Motor neuron (in vitro differentiated cells): ENCODE results near the gene KCNMB3. TPM values are rescaled to one million over a fixed set of nuclear protein-coding genes. Genes with fewer than 3 reads are reported as not detected.
"Not testable (repeated sequence)": the region's sequence is repeated elsewhere in the genome, so short reads cannot be mapped to it uniquely, and the experiment has no call there.

Experiments used
- ATAC-seq, 8 experiments: fragments of 200-7000 bp; cut with Tn5 transposase; replicated peaks in 6 of 8; 2 replicates each; pipeline ENCODE4 v1.8.0; 2021; ENCODE audit warnings: mild to moderate bottlenecking in 8 of 8, moderate library complexity in 8 of 8
- H3K27ac ChIP-seq, 2 donors: fragments of 250-450 bp; sonication (Bioruptor Pico); 2 replicates each; pipeline ENCODE4 v1.9.0; 2021; ENCODE audit warnings: antibody characterized with exemption in 2 of 2, mild to moderate bottlenecking in 2 of 2, moderate library complexity in 1 of 2
- H3K4me1 ChIP-seq, 2 donors: fragments of 250-450 bp; sonication (Bioruptor Pico); replicated peaks in 1 of 2; 2 replicates each; pipeline ENCODE4 v1.6.1; 2021; ENCODE audit warnings: antibody characterized with exemption in 2 of 2, mild to moderate bottlenecking in 2 of 2, moderate library complexity in 1 of 2
- H3K4me3 ChIP-seq, 5 donors: fragments of 250-450 bp; sonication (Bioruptor Pico); 2 replicates each; pipeline ENCODE4 v1.9.0; 2021; ENCODE audit warnings: antibody characterized with exemption in 5 of 5, mild to moderate bottlenecking in 5 of 5, moderate library complexity in 4 of 5
- WGBS, 10 experiments: fragments of 450-650 bp; shearing (Covaris generic); methylation state at CpG; one replicate each; pipeline ENCODE4 v1.0.0; 2022; 5-methylcytosine and 5-hydroxymethylcytosine counted together
- in situ Hi-C, 9 experiments: fragments of 400-800 bp; cut with MboI; loops; one replicate each; pipeline ENCODE4 v1.15.0; 2021; ENCODE audit warnings: low sequenced_read_pairs in 9 of 9, low pct_unique_long_range_greater_than_20kb in 2 of 9; ENCODE audit not compliant: unreplicated experiment in 9 of 9
- total RNA-seq, 8 experiments: library from RNA; unstranded; fragments of 300-600 nt; gene quantifications; 2 replicates each; pipeline versions ENCODE4 v1.2.3 to v1.2.4, GENCODE V29; 2022

Gene KCNMB3
- total RNA-seq, 8 experiments from 2014 or later: 1.4 to 3.4 (median 2.3) TPM

DNA sequence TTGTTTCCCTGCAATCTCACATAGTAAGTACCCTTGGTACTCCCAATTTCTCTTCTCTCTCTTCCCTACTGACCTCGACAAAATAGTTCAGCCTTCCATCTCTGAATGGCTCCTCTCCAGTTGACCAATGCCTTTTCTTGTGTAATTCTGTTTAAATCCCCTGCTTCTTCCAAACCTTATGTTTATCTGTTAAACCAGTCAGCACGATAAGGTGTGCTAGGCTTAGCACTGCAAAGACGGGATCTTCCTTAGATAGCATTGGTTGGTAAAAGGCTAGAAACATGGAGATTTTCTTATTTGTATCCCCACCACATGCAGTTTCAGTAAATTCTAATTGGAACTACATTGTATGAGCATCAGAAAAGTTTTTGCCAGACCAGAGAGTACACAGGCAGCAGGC lies 25.8 kb upstream of the KCNMB3 start:
- in situ Hi-C loops: no loop called here
- no peak for ATAC-seq
- WGBS, 10 experiments: 22 to 100% (median 86%) methylated on average over 1 to 3 of the region's 3 CpGs

DNA sequence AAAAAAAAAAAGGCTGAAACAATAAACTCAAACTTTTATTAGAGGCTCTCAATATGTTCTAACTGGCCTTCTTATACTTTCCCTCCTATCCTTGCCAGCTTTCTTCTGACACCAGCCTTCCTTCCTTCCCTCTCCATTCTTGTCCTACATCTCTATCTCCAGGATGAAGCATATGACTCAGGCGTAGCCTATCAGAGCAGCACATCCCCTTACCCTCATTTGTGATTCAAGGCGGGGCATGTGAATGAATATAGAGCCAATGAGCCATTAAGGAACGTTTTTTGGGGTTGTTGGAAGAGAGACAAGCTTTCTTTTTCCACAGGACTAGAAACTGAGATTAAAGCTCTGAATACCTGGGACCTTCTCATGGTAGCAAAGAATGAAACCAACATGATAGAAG lies 25.1 kb upstream of the KCNMB3 start:
- in situ Hi-C loops: no loop called here
- no peak for ATAC-seq
- Histone ChIP-seq H3K27ac (no peak overlapping the region), H3K4me3 (no peak overlapping the region), H3K4me1 (peaks cover 4 to 7% of the 10 kb centered on the region in 2 donors)
- WGBS, 10 experiments: 40 to 77% (median 65%) methylated on average over 2 to 3 of the region's 3 CpGs; no CpG with 5 or more reads in 3 of the 10 experiments

More for the DNA sequence above, 25.8 kb upstream of the KCNMB3 start:
- Histone ChIP-seq H3K27ac (no peak overlapping the region), H3K4me1 (peaks cover 4 to 7% of the 10 kb centered on the region in 2 donors), H3K4me3 (no peak overlapping the region)

DNA sequence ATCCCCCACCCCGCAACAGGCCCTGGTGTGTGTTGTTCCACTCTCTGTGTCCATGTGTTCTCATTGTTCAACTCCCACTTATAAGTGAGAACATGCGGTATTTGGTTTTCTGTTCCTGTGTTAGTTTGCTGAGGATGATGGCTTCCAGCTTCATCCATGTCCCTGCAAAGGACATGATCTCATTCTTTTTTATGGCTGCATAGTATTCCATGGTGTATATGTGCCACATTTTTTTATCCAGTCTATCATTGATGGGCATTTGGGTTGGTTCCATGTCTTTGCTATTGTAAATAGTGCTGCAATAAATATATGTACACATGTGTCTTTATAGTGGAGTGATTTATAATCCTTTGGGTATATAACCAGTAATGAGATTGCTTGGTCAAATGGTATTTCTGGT lies 23.5 kb upstream of the KCNMB3 start:
- H3K27ac ChIP-seq, H3K4me1 ChIP-seq, ATAC-seq, H3K4me3 ChIP-seq, in situ Hi-C loops: not testable (repeated sequence)
- 100% methylated on average over 1 of the region's 2 CpGs; no CpG with 5 or more reads in 9 of the 10 experiments for WGBS, 10 experiments

DNA sequence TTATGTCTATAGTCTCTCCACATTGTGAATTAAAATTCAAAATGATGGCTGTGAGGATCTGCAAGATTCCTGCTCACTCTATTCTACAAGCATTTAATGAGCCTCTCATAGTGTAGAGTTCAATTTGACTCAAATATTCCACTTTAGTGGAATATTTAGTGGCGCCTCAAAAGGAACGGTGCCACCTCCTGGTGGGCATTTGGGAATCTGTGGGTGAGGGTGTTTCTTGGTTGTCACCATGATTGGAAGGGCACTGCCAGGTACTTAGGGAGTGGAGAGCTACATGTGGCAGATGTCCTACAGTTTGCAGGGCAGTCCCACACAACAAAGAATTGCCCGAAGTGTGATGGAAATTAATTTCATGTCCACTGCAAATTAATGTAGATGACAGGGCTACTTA lies 21.5 kb upstream of the KCNMB3 start:
- in situ Hi-C loops: no loop called here
- WGBS, 10 experiments: 33 to 100% (median 100%) methylated on average over 1 to 3 of the region's 3 CpGs; no CpG with 5 or more reads in 3 of the 10 experiments

DNA sequence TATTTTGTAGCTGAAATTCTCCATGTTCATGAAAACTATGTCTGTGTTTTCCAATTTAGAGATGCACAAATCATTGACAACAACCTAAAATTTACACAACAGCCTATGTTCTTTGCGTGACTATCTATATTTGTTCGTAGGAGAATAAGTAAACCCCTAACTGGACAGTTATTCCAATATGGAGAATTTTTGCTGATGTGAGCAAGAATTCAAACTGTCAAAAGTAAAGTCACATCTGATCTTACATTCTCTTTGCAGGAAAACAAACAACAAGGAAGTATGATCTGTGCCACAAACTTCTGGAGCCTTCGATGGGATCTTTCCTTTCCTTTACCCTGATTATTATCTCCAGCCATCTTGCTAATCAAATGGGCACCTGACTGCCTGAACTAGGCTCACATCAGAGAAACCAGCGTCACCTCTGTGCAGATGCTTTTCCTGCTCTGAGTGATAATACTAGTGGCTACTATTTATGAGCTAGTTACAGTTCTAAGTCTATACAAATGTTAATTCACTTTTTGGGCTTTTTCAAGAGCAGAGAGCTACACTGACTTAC lies 18.3 kb upstream of the KCNMB3 start:
- Histone ChIP-seq H3K4me3 (no peak overlapping the region), H3K4me1 (no peaks in the 10 kb centered on the region), H3K27ac (no peak overlapping the region)
- 51 to 100% (median 81%) methylated on average over 1 to 4 of the region's 4 CpGs for WGBS, 10 experiments
- in situ Hi-C loops: no loop called here
- ATAC-seq: no peak

More for the DNA sequence above, 21.5 kb upstream of the KCNMB3 start:
- no peak overlapping the region for H3K27ac ChIP-seq
- H3K4me3 ChIP-seq: no peak overlapping the region
- ATAC-seq: peak in 1 of 8 experiments; percentile 16
- H3K4me1 ChIP-seq: no peaks in the 10 kb centered on the region

DNA sequence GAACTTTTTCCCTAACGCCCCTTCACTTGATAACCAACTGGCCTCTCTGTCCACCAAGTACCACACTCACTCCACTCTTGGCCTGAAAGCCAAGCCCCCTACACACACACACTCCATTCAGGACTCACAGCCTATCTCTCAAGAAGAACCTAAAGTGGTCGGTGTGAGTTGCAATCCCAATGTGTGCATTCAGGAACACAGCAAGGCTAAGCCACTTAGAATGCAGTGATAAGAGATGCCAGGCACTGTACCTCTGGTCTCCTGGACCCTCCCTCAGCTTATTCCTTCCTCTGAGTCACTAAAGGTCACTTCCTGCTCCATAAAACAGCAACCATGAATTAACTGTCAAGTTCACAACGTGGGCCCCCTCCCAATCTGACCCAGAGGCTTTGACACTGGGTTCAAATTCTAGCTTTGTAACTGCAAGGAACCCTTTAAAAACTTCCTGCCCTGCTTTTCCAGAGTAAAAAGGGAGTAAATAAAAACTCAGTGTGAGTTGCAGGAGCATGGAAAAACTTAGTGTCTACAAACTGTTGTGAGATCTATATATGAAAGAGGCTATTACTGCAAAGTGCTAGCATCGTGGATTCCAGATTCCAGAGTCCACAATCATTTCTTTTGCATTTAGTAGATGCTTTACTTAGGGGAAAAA lies 17.6 kb upstream of the KCNMB3 start:
- H3K4me3 ChIP-seq: no peak overlapping the region
- H3K27ac ChIP-seq: no peak overlapping the region
- ATAC-seq: no peak
- in situ Hi-C loops: no loop called here
- no peaks in the 10 kb centered on the region for H3K4me1 ChIP-seq
- 0 to 94% (median 62%) methylated on average over 1 to 4 of the region's 4 CpGs; no CpG with 5 or more reads in 1 of the 10 experiments for WGBS, 10 experiments

DNA sequence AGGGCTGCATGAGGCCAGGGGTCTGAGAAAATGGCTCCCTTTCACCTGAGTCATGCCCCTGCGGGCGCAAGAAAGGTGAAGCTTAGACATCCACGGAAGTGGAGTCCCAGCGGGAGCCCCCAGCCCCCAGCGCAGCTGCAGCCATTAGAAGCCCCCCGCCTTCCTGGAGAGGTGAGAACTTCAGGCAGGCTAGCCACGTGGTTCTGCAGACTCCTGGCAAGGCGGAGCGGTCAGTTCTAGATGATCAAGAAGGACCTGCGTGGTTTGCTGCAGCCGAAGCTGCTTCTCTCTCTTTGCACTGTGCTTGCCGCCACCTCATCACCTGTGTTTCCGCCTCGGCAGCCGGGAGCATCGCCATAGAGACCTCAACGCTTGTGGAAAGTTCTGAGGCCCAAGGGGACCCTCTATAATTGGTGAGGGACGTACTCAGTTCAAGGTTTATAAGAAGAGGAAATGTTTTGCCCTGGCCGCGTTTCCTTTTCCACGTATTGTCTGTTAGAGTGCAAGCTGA lies 15.8 kb upstream of the KCNMB3 start:
- no peak for ATAC-seq
- in situ Hi-C loops: no loop called here
- Histone ChIP-seq H3K27ac (no peak overlapping the region), H3K4me3 (no peak overlapping the region), H3K4me1 (no peaks in the 10 kb centered on the region)
- WGBS, 10 experiments: 30 to 100% (median 91%) methylated on average over 1 to 13 of the region's 21 CpGs; no CpG with 5 or more reads in 1 of the 10 experiments

DNA sequence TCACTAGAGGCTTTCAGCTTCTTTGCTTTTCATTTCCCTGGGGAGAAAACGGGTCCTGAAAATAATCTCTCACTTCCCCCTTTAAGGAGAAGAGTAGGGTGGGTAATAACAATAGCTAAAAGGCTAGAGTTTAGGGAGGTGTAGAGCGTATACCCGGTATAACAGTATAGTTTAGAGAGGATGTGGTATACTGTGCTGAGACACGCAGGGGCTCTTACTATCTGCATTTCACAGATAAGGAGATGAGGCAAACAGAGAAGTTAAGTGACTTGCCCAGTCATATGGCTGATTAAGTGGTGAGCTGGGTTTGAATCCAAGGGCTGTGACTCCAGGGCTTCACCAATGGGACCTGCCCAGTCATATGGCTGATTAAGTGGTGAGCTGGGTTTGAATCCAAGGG lies 15.0 kb upstream of the KCNMB3 start:
- ATAC-seq: no peak

DNA sequence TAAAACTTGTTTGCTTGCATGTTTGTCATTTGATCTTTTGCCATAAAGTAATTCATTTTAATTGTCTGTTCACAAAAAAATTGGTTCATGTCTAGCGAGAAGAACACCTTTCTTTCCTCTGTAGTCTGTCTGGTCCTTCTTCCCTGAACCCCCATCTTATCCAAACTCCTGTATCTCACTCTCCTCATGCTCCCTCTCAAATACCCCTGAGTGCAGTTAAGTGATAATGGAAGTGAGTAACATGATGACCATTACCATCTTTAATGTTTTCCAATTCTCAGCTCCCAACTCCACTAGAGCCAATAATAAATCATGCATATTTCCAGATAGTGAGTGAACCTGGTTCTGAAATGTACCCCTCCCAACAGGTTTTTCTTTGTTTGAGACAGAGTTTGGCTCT lies 14.2 kb upstream of the KCNMB3 start:
- no peak for ATAC-seq
- H3K4me3 ChIP-seq: no peak overlapping the region
- 29 to 100% (median 75%) methylated on average over 1 of the region's 1 CpG; no CpG with 5 or more reads in 3 of the 10 experiments for WGBS, 10 experiments
- H3K27ac ChIP-seq: no peak overlapping the region
- in situ Hi-C loops: no loop called here
- no peaks in the 10 kb centered on the region for H3K4me1 ChIP-seq

More for the DNA sequence above, 15.0 kb upstream of the KCNMB3 start:
- Histone ChIP-seq H3K27ac (no peak overlapping the region), H3K4me3 (no peak overlapping the region), H3K4me1 (no peaks in the 10 kb centered on the region)
- in situ Hi-C loops: no loop called here
- WGBS, 10 experiments: 20 to 100% (median 60%) methylated on average over 1 to 4 of the region's 4 CpGs; no CpG with 5 or more reads in 3 of the 10 experiments

DNA sequence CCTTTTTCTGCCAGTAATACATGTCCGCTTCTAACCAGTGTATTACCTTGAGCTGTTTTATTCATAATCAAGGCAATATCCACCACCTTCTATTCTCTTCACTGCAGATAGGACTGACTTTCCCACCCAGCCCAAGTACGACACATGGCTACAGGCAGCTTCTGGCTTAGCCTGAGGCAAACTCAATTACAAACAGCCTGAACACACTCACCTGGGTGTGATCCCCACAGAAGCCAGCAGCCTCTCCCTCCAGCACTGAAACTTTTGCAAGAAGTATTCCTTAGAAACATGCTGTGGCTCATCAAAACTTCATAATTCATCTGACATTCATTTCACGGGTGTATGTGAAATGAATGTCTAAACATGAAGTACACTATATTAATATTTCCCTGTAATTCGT lies 13.5 kb upstream of the KCNMB3 start:
- 16 to 88% (median 63%) methylated on average over 1 to 4 of the region's 4 CpGs for WGBS, 10 experiments
- ATAC-seq: peak in 3 of 8 experiments; percentile 14 to 69 (median 61)

DNA sequence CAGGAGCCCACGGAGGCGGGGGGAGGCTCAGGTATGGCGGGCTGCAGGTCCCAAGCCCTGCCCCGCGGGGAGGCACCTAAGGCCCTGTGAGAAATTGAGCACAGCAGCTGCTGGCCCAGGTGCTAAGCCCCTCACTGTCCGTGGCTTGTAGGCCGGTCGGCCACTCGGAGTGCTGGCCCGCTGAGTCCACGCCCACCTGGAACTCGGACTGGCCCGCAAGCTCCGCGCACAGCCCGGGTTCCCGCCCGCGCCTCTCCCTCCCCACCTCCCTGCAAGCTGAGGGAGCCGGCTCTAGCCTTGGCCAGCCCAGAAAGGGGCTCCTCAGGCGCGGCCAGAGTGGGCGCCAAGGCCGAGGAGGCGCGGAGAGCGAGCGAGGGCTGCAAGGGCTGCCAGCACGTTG lies 12.2 kb upstream of the KCNMB3 start:
- no peak overlapping the region for H3K27ac ChIP-seq
- H3K4me3 ChIP-seq: no peak overlapping the region
- ATAC-seq: no peak
- H3K4me1 ChIP-seq: no peaks in the 10 kb centered on the region
- in situ Hi-C loops: no loop called here
- WGBS, 10 experiments: 100% methylated on average over 1 to 2 of the region's 29 CpGs; no CpG with 5 or more reads in 6 of the 10 experiments

More for the DNA sequence above, 13.5 kb upstream of the KCNMB3 start:
- Histone ChIP-seq H3K27ac (no peak overlapping the region), H3K4me3 (no peak overlapping the region), H3K4me1 (no peaks in the 10 kb centered on the region)
- in situ Hi-C loops: no loop called here

DNA sequence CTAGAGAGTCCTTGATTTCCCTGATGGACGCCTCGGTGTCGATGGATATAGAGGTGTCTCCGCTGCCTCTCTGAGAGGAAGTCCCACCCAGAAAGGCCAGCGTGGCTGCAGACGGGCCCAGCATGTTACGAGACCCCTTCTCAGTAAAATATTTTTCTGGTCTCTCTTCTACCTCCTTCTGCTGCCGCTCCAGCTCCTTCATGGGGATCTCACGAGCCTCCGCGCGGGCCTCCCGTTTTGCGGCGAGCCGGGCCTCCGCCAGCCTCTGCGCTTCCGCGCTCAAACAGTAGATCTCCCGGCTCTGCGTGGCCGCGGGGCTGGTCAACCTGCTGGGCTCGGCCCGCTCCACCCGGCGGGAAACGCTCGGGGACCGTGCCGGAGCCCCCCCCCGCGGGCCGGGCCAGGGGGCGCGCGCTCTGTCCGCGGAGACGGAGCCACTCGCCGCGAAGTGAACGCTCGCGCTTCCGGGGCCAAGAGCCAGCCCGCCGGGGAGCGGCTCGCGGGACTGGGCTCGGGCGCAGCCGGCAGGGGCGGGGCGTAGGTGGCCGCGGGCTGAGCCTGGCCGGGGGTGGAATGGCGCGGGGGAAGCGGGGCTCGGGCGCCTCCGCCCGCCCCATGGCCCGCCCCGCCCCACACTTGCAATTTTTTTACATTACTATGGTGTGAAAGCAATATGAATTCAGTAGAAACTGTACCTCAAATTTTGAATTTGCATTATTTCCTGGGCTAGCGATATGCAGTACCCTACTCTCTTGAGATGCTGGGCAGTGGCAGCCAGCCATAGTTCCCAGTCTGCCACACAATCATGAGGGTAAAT lies 10.2 kb upstream of the KCNMB3 start:
- 0 to 94% (median 39%) methylated on average over 1 to 16 of the region's 71 CpGs; no CpG with 5 or more reads in 3 of the 10 experiments for WGBS, 10 experiments
- peak overlapping the region in 1 of 2 donors; percentile 53 for H3K27ac ChIP-seq
- peak overlapping the region; percentile 36 to 50 (median 41) for H3K4me3 ChIP-seq
- in situ Hi-C loops: no loop called here
- peak; percentile 94 to 99 (median 99) for ATAC-seq
- H3K4me1 ChIP-seq: no peaks in the 10 kb centered on the region
